ENCODE results near the gene ERAP2. TPM values are rescaled to one million over a fixed set of nuclear protein-coding genes. Genes with fewer than 3 reads are reported as not detected.
A peak's percentile ranks its signal among the peaks of the same experiment; 100 is the strongest.

The ERAP2 gene
- total and polyA plus RNA-seq, 2 of the 13 experiments (the other 11 are each of a cell fraction or from before 2014, with no cell fraction given), result 12.8 to 16.6 TPM

DNA sequence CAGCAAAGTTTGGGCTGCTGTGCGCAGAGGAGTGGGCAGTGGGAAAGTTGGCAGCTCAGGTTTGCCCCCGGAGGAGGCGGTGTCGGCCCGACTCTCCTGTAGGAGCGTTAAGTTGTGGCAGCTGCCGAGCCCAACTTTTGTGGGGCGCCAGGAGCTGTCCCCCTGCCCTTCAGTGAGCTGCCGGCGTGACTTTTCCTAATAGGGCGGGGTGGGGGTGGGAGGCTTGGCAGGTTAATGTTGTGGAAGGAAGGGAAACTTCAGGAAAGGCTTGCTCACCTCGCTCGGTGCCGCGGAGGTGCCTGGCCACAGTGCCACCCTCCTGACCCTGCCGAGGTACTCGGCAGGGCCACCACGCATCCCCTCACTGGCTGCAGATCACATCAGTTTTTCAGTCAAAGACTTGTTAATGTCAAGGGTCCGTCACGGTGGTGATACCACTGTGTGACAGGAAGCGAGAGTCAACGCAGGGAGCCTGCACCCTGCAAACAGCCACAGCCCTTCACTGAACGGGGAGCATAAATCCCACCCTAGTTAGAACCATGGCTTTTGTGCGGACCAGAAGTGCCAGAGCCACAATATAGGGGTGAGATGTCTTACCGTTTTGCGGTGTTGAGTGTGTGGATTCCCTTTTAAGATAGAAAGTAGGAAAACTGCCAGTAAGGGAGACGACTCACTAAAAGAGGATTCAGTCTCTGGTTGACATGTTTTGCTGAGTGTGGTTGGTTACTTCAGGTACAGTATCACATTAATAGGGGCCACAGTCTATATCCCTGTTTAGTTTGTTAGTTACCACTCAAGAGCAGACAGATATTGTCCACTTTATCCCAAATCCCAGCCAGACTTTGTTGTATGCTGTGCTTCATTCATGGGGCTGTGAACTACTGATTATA, 60.4 kb downstream of the ERAP2 start (continued):
- TF ChIP-seq USF2 (IDR thresholded peaks at IDR 0.05; ENCODE audit: low read depth, low read length) (no peak), USF2 (CRISPR knock-in tag; IDR thresholded peaks at IDR 0.05; ENCODE audit: borderline replicate concordance) (no peak), FOXO4 (CRISPR knock-in tag; conservative IDR thresholded peaks at IDR 0.05) (no peak), PCBP1 (IDR thresholded peaks at IDR 0.05; ENCODE audit: borderline replicate concordance, low read depth, low read length) (peak; percentile 13; the same call in 1 of the 2 replicates), ZNF3 (CRISPR knock-in tag; IDR thresholded peaks at IDR 0.05) (no peak), REXO4 (CRISPR knock-in tag; IDR thresholded peaks at IDR 0.05; ENCODE audit: borderline replicate concordance) (no peak), ZKSCAN1 (IDR thresholded peaks at IDR 0.05; ENCODE audit: low read length) (no peak), ZNF180 (CRISPR knock-in tag; IDR thresholded peaks at IDR 0.05; ENCODE audit: borderline replicate concordance, low read depth) (no peak), PTBP1 (IDR thresholded peaks at IDR 0.05; ENCODE audit: low read depth, low read length, poor library complexity, severe bottlenecking) (no peak), THAP11 (CRISPR knock-in tag; IDR thresholded peaks at IDR 0.05) (no peak), RFXAP (CRISPR knock-in tag; IDR thresholded peaks at IDR 0.05; ENCODE audit: borderline replicate concordance) (no peak), RARG (CRISPR knock-in tag; IDR thresholded peaks at IDR 0.05; ENCODE audit: low read depth) (no peak), KMT2A (CRISPR knock-in tag; IDR thresholded peaks at IDR 0.05) (peak; percentile 77; the same call in 1 of the 2 replicates), IRF2 (CRISPR knock-in tag; IDR thresholded peaks at IDR 0.05) (0 out of 2 replicates have a peak, but pooled peaks have one; percentile 41), RAD51 (IDR thresholded peaks at IDR 0.05; ENCODE audit: borderline replicate concordance) (no peak), ZNF12 (CRISPR knock-in tag; IDR thresholded peaks at IDR 0.05) (no peak), CC2D1A (CRISPR knock-in tag; IDR thresholded peaks at IDR 0.05) (no peak)
- TF ChIP-seq, protein P1, sequence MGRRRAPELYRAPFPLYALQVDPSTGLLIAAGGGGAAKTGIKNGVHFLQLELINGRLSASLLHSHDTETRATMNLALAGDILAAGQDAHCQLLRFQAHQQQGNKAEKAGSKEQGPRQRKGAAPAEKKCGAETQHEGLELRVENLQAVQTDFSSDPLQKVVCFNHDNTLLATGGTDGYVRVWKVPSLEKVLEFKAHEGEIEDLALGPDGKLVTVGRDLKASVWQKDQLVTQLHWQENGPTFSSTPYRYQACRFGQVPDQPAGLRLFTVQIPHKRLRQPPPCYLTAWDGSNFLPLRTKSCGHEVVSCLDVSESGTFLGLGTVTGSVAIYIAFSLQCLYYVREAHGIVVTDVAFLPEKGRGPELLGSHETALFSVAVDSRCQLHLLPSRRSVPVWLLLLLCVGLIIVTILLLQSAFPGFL (CRISPR knock-in tag; IDR thresholded peaks at IDR 0.05), result no peak
- TF ChIP-seq, protein P2, sequence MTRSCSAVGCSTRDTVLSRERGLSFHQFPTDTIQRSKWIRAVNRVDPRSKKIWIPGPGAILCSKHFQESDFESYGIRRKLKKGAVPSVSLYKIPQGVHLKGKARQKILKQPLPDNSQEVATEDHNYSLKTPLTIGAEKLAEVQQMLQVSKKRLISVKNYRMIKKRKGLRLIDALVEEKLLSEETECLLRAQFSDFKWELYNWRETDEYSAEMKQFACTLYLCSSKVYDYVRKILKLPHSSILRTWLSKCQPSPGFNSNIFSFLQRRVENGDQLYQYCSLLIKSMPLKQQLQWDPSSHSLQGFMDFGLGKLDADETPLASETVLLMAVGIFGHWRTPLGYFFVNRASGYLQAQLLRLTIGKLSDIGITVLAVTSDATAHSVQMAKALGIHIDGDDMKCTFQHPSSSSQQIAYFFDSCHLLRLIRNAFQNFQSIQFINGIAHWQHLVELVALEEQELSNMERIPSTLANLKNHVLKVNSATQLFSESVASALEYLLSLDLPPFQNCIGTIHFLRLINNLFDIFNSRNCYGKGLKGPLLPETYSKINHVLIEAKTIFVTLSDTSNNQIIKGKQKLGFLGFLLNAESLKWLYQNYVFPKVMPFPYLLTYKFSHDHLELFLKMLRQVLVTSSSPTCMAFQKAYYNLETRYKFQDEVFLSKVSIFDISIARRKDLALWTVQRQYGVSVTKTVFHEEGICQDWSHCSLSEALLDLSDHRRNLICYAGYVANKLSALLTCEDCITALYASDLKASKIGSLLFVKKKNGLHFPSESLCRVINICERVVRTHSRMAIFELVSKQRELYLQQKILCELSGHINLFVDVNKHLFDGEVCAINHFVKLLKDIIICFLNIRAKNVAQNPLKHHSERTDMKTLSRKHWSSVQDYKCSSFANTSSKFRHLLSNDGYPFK (CRISPR knock-in tag; IDR thresholded peaks at IDR 0.05; ENCODE audit: borderline replicate concordance), result no peak
- TF ChIP-seq, protein P3, sequence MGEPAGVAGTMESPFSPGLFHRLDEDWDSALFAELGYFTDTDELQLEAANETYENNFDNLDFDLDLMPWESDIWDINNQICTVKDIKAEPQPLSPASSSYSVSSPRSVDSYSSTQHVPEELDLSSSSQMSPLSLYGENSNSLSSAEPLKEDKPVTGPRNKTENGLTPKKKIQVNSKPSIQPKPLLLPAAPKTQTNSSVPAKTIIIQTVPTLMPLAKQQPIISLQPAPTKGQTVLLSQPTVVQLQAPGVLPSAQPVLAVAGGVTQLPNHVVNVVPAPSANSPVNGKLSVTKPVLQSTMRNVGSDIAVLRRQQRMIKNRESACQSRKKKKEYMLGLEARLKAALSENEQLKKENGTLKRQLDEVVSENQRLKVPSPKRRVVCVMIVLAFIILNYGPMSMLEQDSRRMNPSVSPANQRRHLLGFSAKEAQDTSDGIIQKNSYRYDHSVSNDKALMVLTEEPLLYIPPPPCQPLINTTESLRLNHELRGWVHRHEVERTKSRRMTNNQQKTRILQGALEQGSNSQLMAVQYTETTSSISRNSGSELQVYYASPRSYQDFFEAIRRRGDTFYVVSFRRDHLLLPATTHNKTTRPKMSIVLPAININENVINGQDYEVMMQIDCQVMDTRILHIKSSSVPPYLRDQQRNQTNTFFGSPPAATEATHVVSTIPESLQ (CRISPR knock-in tag; conservative IDR thresholded peaks at IDR 0.05), result no peak

Measured in HepG2 (cell line).